Panc1 (cell line): ENCODE results near the gene TSPAN3.

Experiments used
- CTCF ChIP-seq: fragments of 450-650 bp; IDR thresholded peaks from 2 replicates; pipeline ENCODE4 v1.5.1; 2017; ENCODE audit warnings: mild to moderate bottlenecking
- POLR2AphosphoS5 ChIP-seq: IDR thresholded peaks from 2 replicates; pipeline ENCODE4 v1.6.1; 2012; ENCODE audit warnings: mild to moderate bottlenecking, low read depth, low read length, moderate library complexity
- REST ChIP-seq, 2 experiments: IDR thresholded peaks; 2 replicates each; pipeline ENCODE4 v1.6.1; 2011 to 2012; ENCODE audit warnings: low read depth in 2 of 2, control low read depth in 1 of 2, low read length in 1 of 2, mild to moderate bottlenecking in 1 of 2, moderate library complexity in 1 of 2; ENCODE audit not compliant: insufficient read depth in 1 of 2
- SIN3A ChIP-seq: IDR thresholded peaks from 2 replicates; pipeline ENCODE4 v1.6.1; 2012; ENCODE audit warnings: low read depth, mild to moderate bottlenecking, low read length, moderate library complexity, borderline replicate concordance; ENCODE audit not compliant: insufficient read depth

GRCh38 chr15:77035999-77036471 is 34.9 kb downstream of the TSPAN3 start:
- no peak for TF ChIP-seq CTCF
- no peak for TF ChIP-seq POLR2AphosphoS5
- TF ChIP-seq REST (IDR thresholded peaks at IDR 0.05; ENCODE audit: insufficient read depth in 1 of 2, low read depth in 2 of 2, low read length in 1 of 2), result no peak
- TF ChIP-seq SIN3A, result no peak
